K562 (cell line): ENCODE results near the gene MND1. TPM values are rescaled to one million over a fixed set of nuclear protein-coding genes. Genes with fewer than 3 reads are reported as not detected.
A peak's percentile ranks its signal among the peaks of the same experiment; 100 is the strongest.

Experiments
- ATAC-seq: fragments of 200-7000 bp; cut with Tn5 transposase; 3 replicates; pipeline ENCODE4 v1.9.1; 2020; ENCODE audit warnings: moderate library complexity
- BruUV-seq: library from RNA; stranded (reverse); fragments of 400-500 nt; replicated peaks from 2 replicates; lab custom pipeline; 2021; lab: Mats Ljungman, UMichigan
- CTCF ChIA-PET: fragments of 300-600 bp; formaldehyde crosslinking; extraction: SDS; loops from one replicate; lab custom pipeline; 2021; ENCODE audit warnings: low intra/inter-chr PET ratio; lab: Yijun Ruan, JAX
- POLR2A ChIA-PET: fragments of 300-600, 350-650 bp; sonication (Branson Sonifier 250); formaldehyde crosslinking; extraction: SDS; loops from one replicate; lab custom pipeline; 2021; ENCODE audit warnings: antibody characterized with exemption, inconsistent platforms; lab: Yijun Ruan, JAX
- DNase-seq, 4 experiments: peaks; one replicate each; pipeline versions ENCODE4 v3.0.0 to v3.0.0-alpha.2; 2011 to 2018; ENCODE audit warnings: low spot score in 3 of 4, mixed read lengths in 3 of 4; ENCODE audit errors: extremely low read depth in 1 of 4
- FAIRE-seq: peaks from 2 replicates; lab custom pipeline; 2011; peaks lifted over from hg19 to GRCh38; lab: Jason Lieb, UNC
- H2AFZ ChIP-seq: 2 replicates; pipeline ENCODE4 v1.6.0; 2011; ENCODE audit warnings: low read depth, low read length, control low read depth, inconsistent platforms
- H3K27ac ChIP-seq: fragments of 200-600 bp; 3 replicates; pipeline ENCODE4 v1.8.0; 2011; ENCODE audit warnings: low read depth, mild to moderate bottlenecking, control low read depth, inconsistent platforms, low read length, moderate library complexity, mixed read lengths; ENCODE audit errors: extremely low read depth
- H3K27me3 ChIP-seq, 2 experiments: fragments of 300-600 bp in 1 of 2; 2 replicates in 1 of 2; 3 replicates in 1 of 2; pipeline versions ENCODE4 v1.6.0 to v1.8.0; 2011; ENCODE audit warnings: inconsistent platforms in 2 of 2, low read length in 2 of 2, mild to moderate bottlenecking in 1 of 2, mixed read lengths in 1 of 2, moderate library complexity in 1 of 2; ENCODE audit not compliant: control insufficient read depth in 2 of 2, insufficient read depth in 2 of 2
- H3K36me3 ChIP-seq: fragments of 300-600 bp; 3 replicates; pipeline ENCODE4 v1.8.0; 2011; ENCODE audit warnings: mild to moderate bottlenecking, low read length, inconsistent platforms; ENCODE audit not compliant: control insufficient read depth, insufficient read depth
- H3K4me1 ChIP-seq, 2 experiments: fragments of 200-600 bp in 1 of 2; replicated peaks in 1 of 2; 2 replicates in 1 of 2; 3 replicates in 1 of 2; pipeline versions ENCODE4 v1.5.1 to v1.8.0; 2011; ENCODE audit warnings: inconsistent platforms in 2 of 2, low read length in 2 of 2, mild to moderate bottlenecking in 1 of 2, mixed read lengths in 1 of 2, moderate library complexity in 1 of 2; ENCODE audit not compliant: control insufficient read depth in 2 of 2, insufficient read depth in 2 of 2
- H3K4me2 ChIP-seq: 2 replicates; pipeline ENCODE4 v1.6.1; 2011; ENCODE audit warnings: low read length, control low read depth, inconsistent platforms, mixed read lengths; ENCODE audit not compliant: insufficient read depth
- H3K4me3 ChIP-seq: fragments of 200-600 bp; sonication (generic), shearing (Covaris generic); 2 replicates; pipeline ENCODE4 v1.5.1; 2016; ENCODE audit warnings: control low read depth, inconsistent platforms
- H3K79me2 ChIP-seq: fragments of 200-600 bp; 3 replicates; pipeline ENCODE4 v1.8.0; 2011; ENCODE audit warnings: low read length, inconsistent platforms; ENCODE audit not compliant: control insufficient read depth, insufficient read depth
- H3K9ac ChIP-seq, 2 experiments: 2 replicates each; pipeline versions ENCODE4 v1.6.0 to v1.6.1; 2011; ENCODE audit warnings: low read depth in 2 of 2, low read length in 2 of 2, control low read depth in 1 of 2, inconsistent platforms in 1 of 2, mild to moderate bottlenecking in 1 of 2, mixed read lengths in 1 of 2; ENCODE audit not compliant: insufficient read depth in 1 of 2
- H3K9me1 ChIP-seq: one replicate; pipeline ENCODE4 v1.6.0; 2011; ENCODE audit warnings: inconsistent platforms, mild to moderate bottlenecking, low read length, moderate library complexity; ENCODE audit not compliant: control insufficient read depth, insufficient read depth
- H3K9me3 ChIP-seq: replicated peaks from 2 replicates; pipeline ENCODE4 v1.5.1; 2011; ENCODE audit warnings: low read depth, low read length, inconsistent platforms; ENCODE audit not compliant: control insufficient read depth, insufficient read depth
- H4K20me1 ChIP-seq: replicated peaks from 2 replicates; pipeline ENCODE4 v1.6.1; 2011; ENCODE audit warnings: low read length, inconsistent platforms, mixed read lengths; ENCODE audit not compliant: control insufficient read depth, insufficient read depth
- KAT2B ChIP-seq: IDR thresholded peaks from one replicate; pipeline ENCODE4 v1.6.1; 2012; ENCODE audit warnings: low read depth, mild to moderate bottlenecking, control low read depth, inconsistent platforms, low read length, moderate library complexity
- PCBP2 ChIP-seq: fragments of 200-400 bp; formaldehyde crosslinking; IDR thresholded peaks from 2 replicates; pipeline ENCODE4 v1.6.1; 2018; ENCODE audit warnings: low read length, low read depth, mild to moderate bottlenecking, moderate library complexity; ENCODE audit not compliant: poor library complexity, severe bottlenecking
- ZNF316 ChIP-seq: fragments of 450-650 bp; IDR thresholded peaks from 2 replicates; pipeline ENCODE4 v1.6.1; 2016
- WGBS: fragments of 100-300 bp; shearing (Covaris generic); methylation state at CpG from one replicate; pipeline ENCODE4 v1.1.6; 2016; ENCODE audit warnings: low coverage, mixed read lengths; ENCODE audit not compliant: insufficient coverage; ENCODE audit errors: missing lambda C conversion rate; 5-methylcytosine and 5-hydroxymethylcytosine counted together
- in situ Hi-C: fragments of 300-500 bp; cut with MboI; formaldehyde crosslinking; loops from 4 replicates; pipeline ENCODE4 v1.15.0; 2018; ENCODE audit warnings: inconsistent platforms, mixed read lengths
- intact Hi-C: fragments of 100-400 bp; cut with micrococcal nuclease; formaldehyde crosslinking; loops from 2 replicates; pipeline ENCODE4 v1.14.2; 2022
- polyA plus RNA-seq, 8 experiments: library from polyadenylated mRNA; depleted of rRNA in 4 of 8; stranded (reverse) in 5 of 8; unstranded in 3 of 8; fragments of >200 nt; fragmentation: Nextera tagmentation in 2 of 8; fragmentation: Illumina TruSeq in 1 of 8; extraction: Ambion mirVana in 2 of 8; extraction: Trizol in 1 of 8; gene quantifications; 2 replicates each; pipeline versions ENCODE4 v1.2.1 to v1.2.3, GENCODE V29; 2011 to 2014; ENCODE audit warnings: inconsistent platforms in 1 of 8, missing spikeins in 1 of 8
- total RNA-seq, 7 experiments: library from RNA; depleted of rRNA in 6 of 7; stranded (reverse); fragments of >200 nt in 6 of 7; fragmentation: Illumina TruSeq in 2 of 7; extraction: Trizol in 2 of 7; gene quantifications; 2 replicates each; pipeline versions ENCODE4 v1.2.1 to v1.2.3, GENCODE V29; 2011 to 2021; ENCODE audit warnings: low replicate concordance in 1 of 7
- TF ChIP-seq, protein P1 (sequence below): sonication (generic); formaldehyde crosslinking; IDR thresholded peaks from 2 replicates; pipeline ENCODE4 v1.8.0; 2023; ENCODE audit warnings: missing genetic modification reagents, mild to moderate bottlenecking, borderline replicate concordance
- TF ChIP-seq, protein P2 (sequence below): fragments of 450-650 bp; IDR thresholded peaks from 2 replicates; pipeline ENCODE4 v1.6.1; 2017; ENCODE audit warnings: antibody characterized with exemption

Gene MND1
- total and polyA plus RNA-seq, 9 of the 15 experiments (the other 6 are each of a cell fraction or from before 2014, with no cell fraction given): 35.3 to 94.1 (median 59.9) TPM

DNA sequence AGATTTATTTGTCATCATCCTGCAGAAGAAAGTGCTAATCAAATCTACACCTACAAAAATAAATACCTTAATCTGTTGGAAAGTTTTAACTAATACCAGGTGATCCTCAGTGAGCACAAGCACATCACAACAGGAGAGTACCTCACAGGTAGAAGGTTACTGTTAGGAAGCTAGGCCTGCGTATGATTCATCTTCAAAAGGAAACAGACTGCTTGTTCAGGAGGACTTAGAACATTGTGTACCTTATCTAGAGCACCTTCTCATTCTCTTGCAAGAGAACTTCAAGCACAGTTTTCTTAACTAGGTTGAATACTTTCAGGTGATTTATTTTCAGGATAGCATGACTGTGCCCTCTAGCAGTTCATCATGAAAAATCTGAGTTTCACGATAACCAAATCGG, 54.2 kb downstream of the MND1 start:
- ATAC-seq (no peak), DNase-seq (no peak), FAIRE-seq (no peak)
- BruUV-seq: no TSS peak
- POLR2A ChIA-PET: no interaction called here
- intact Hi-C loops (no loop called here), in situ Hi-C loops (no loop called here)
- peaks cover 56% of the 10 kb centered on the region for H3K36me3 ChIP-seq
- no peaks in the 10 kb centered on the region for H3K9me1 ChIP-seq
- no peaks in the 10 kb centered on the region for H3K27me3 ChIP-seq
- H3K9me3 ChIP-seq: 0 out of 2 replicates have a peak, but pooled peaks cover 2% of the 10 kb centered on the region
- no peak for TF ChIP-seq PCBP2
- TF ChIP-seq, protein P1, sequence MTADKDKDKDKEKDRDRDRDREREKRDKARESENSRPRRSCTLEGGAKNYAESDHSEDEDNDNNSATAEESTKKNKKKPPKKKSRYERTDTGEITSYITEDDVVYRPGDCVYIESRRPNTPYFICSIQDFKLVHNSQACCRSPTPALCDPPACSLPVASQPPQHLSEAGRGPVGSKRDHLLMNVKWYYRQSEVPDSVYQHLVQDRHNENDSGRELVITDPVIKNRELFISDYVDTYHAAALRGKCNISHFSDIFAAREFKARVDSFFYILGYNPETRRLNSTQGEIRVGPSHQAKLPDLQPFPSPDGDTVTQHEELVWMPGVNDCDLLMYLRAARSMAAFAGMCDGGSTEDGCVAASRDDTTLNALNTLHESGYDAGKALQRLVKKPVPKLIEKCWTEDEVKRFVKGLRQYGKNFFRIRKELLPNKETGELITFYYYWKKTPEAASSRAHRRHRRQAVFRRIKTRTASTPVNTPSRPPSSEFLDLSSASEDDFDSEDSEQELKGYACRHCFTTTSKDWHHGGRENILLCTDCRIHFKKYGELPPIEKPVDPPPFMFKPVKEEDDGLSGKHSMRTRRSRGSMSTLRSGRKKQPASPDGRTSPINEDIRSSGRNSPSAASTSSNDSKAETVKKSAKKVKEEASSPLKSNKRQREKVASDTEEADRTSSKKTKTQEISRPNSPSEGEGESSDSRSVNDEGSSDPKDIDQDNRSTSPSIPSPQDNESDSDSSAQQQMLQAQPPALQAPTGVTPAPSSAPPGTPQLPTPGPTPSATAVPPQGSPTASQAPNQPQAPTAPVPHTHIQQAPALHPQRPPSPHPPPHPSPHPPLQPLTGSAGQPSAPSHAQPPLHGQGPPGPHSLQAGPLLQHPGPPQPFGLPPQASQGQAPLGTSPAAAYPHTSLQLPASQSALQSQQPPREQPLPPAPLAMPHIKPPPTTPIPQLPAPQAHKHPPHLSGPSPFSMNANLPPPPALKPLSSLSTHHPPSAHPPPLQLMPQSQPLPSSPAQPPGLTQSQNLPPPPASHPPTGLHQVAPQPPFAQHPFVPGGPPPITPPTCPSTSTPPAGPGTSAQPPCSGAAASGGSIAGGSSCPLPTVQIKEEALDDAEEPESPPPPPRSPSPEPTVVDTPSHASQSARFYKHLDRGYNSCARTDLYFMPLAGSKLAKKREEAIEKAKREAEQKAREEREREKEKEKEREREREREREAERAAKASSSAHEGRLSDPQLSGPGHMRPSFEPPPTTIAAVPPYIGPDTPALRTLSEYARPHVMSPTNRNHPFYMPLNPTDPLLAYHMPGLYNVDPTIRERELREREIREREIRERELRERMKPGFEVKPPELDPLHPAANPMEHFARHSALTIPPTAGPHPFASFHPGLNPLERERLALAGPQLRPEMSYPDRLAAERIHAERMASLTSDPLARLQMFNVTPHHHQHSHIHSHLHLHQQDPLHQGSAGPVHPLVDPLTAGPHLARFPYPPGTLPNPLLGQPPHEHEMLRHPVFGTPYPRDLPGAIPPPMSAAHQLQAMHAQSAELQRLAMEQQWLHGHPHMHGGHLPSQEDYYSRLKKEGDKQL (CRISPR knock-in tag): no peak
- TF ChIP-seq KAT2B: no peak
- TF ChIP-seq, protein P2, sequence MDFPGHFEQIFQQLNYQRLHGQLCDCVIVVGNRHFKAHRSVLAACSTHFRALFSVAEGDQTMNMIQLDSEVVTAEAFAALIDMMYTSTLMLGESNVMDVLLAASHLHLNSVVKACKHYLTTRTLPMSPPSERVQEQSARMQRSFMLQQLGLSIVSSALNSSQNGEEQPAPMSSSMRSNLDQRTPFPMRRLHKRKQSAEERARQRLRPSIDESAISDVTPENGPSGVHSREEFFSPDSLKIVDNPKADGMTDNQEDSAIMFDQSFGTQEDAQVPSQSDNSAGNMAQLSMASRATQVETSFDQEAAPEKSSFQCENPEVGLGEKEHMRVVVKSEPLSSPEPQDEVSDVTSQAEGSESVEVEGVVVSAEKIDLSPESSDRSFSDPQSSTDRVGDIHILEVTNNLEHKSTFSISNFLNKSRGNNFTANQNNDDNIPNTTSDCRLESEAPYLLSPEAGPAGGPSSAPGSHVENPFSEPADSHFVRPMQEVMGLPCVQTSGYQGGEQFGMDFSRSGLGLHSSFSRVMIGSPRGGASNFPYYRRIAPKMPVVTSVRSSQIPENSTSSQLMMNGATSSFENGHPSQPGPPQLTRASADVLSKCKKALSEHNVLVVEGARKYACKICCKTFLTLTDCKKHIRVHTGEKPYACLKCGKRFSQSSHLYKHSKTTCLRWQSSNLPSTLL: no peak
- 0 out of 2 replicates have a peak, but pooled peaks have one; percentile 10 for TF ChIP-seq ZNF316
- H3K4me3 ChIP-seq: no peak overlapping the region
- H3K27ac ChIP-seq: no peak overlapping the region
- no peaks in the 10 kb centered on the region for H3K79me2 ChIP-seq
- no peaks in the 10 kb centered on the region for H3K4me1 ChIP-seq
- CTCF ChIA-PET: no interaction called here
- H2AFZ ChIP-seq: no peak overlapping the region
- H3K4me2 ChIP-seq: no peak overlapping the region
- H3K9ac ChIP-seq: no peak overlapping the region
- H4K20me1 ChIP-seq: no peaks in the 10 kb centered on the region
- WGBS: 92% methylated on average over 3 of the region's 3 CpGs
